PC-9 (cell line): ENCODE measurements around the gene KCNT2.

Source experiments
- EZH2 ChIP-seq: fragments of 200-600 bp; sonication (generic); IDR thresholded peaks from 2 replicates; pipeline ENCODE4 v1.8.0; 2017; ENCODE audit warnings: antibody characterized with exemption, low read depth
- TF ChIP-seq, protein P1 (sequence below): fragments of 200-600 bp; sonication (generic); conservative IDR thresholded peaks from 2 replicates; pipeline ENCODE4 v1.6.1; 2017; ENCODE audit warnings: mixed run types, antibody characterized with exemption, mild to moderate bottlenecking, moderate library complexity

DNA sequence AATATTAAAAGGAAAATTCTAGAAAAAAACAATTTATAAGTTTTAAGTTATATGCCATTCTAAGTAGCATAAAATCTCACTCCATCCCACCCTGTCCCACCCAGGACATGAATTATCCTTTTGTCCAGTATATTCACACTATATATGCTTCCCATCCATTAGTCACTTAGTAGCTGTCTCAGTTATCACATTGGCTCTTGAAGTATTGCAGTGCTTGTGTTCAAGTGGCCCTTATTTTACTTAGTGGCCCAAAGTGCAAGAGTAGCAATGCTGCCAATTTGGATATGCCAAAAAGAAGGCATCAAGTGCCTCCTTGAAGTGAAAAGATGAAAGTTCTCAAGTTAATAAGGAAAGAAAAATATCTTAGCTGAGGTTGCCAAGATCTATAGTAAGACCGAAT lies 192.3 kb downstream of the KCNT2 start:
- TF ChIP-seq, protein P1, sequence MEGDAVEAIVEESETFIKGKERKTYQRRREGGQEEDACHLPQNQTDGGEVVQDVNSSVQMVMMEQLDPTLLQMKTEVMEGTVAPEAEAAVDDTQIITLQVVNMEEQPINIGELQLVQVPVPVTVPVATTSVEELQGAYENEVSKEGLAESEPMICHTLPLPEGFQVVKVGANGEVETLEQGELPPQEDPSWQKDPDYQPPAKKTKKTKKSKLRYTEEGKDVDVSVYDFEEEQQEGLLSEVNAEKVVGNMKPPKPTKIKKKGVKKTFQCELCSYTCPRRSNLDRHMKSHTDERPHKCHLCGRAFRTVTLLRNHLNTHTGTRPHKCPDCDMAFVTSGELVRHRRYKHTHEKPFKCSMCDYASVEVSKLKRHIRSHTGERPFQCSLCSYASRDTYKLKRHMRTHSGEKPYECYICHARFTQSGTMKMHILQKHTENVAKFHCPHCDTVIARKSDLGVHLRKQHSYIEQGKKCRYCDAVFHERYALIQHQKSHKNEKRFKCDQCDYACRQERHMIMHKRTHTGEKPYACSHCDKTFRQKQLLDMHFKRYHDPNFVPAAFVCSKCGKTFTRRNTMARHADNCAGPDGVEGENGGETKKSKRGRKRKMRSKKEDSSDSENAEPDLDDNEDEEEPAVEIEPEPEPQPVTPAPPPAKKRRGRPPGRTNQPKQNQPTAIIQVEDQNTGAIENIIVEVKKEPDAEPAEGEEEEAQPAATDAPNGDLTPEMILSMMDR = no peak
- no peak for TF ChIP-seq EZH2
